Chondrocyte (in vitro differentiated cells): Measurements from ENCODE around the gene OTOF. TPM values are rescaled to one million over a fixed set of nuclear protein-coding genes. Genes with fewer than 3 reads are reported as not detected.

Source experiments
- DNase-seq: peaks from one replicate; pipeline ENCODE4 v3.0.0; 2021; ENCODE audit warnings: mixed read lengths, low spot score
- H3K27ac Mint-ChIP-seq: one replicate; pipeline ENCODE4 v1.8.0; 2021; ENCODE audit warnings: mild to moderate bottlenecking, moderate library complexity, mixed read lengths; ENCODE audit not compliant: unreplicated experiment
- H3K27me3 Mint-ChIP-seq: 2 replicates; pipeline ENCODE4 v1.8.0; 2021; ENCODE audit warnings: low read depth, mixed read lengths
- H3K36me3 Mint-ChIP-seq: 2 replicates; pipeline ENCODE4 v1.8.0; 2021; ENCODE audit warnings: low read depth, mixed read lengths
- H3K4me1 Mint-ChIP-seq: 2 replicates; pipeline ENCODE4 v1.8.0; 2021; ENCODE audit warnings: low read depth, mild to moderate bottlenecking, mixed read lengths
- H3K4me3 Mint-ChIP-seq: one replicate; pipeline ENCODE4 v1.8.0; 2021; ENCODE audit warnings: mild to moderate bottlenecking, moderate library complexity, mixed read lengths; ENCODE audit not compliant: unreplicated experiment
- H3K9me3 Mint-ChIP-seq: 2 replicates; pipeline ENCODE4 v1.8.0; 2021; ENCODE audit warnings: low read depth, mixed read lengths
- CTCF ChIP-seq: fragments of 200-600 bp; sonication (generic); IDR thresholded peaks from 2 replicates; pipeline ENCODE4 v1.5.0; 2021; ENCODE audit warnings: antibody characterized with exemption, mild to moderate bottlenecking, moderate library complexity
- total RNA-seq: library from RNA; stranded (reverse); gene quantifications from 3 replicates; pipeline ENCODE4 v1.2.1, GENCODE V29; 2021

The OTOF gene
- total RNA-seq, 1 donor from 2014 or later = not detected

GRCh38 chr2:26462511-26463243 is 15.2 kb downstream of the OTOF start:
- DNase-seq = no peak

GRCh38 chr2:26462100-26462499 is 15.8 kb downstream of the OTOF start:
- no peak overlapping the region for H3K4me3 Mint-ChIP-seq
- H3K27me3 Mint-ChIP-seq = peaks cover 2% of the 10 kb centered on the region
- H3K27ac Mint-ChIP-seq = no peak overlapping the region
- no peaks in the 10 kb centered on the region for H3K36me3 Mint-ChIP-seq
- no peak for TF ChIP-seq CTCF
- peak; percentile 77 for DNase-seq
- no peaks in the 10 kb centered on the region for H3K9me3 Mint-ChIP-seq
- peaks cover 5% of the 10 kb centered on the region for H3K4me1 Mint-ChIP-seq

More at GRCh38 chr2:26462511-26463243, 15.2 kb downstream of the OTOF start:
- TF ChIP-seq CTCF = peak; percentile 76
- no peak overlapping the region for H3K4me3 Mint-ChIP-seq
- no peaks in the 10 kb centered on the region for H3K9me3 Mint-ChIP-seq
- H3K4me1 Mint-ChIP-seq = peaks cover 5% of the 10 kb centered on the region
- peaks cover 2% of the 10 kb centered on the region for H3K27me3 Mint-ChIP-seq
- no peak overlapping the region for H3K27ac Mint-ChIP-seq
- no peaks in the 10 kb centered on the region for H3K36me3 Mint-ChIP-seq

- H3K4me1 Mint-ChIP-seq = peaks cover 5% of the 10 kb centered on the region
- no peak overlapping the region for H3K27ac Mint-ChIP-seq
- H3K27me3 Mint-ChIP-seq = peaks cover 2% of the 10 kb centered on the region
- H3K4me3 Mint-ChIP-seq = no peak overlapping the region
- TF ChIP-seq CTCF = no peak
- H3K36me3 Mint-ChIP-seq = no peaks in the 10 kb centered on the region
- no peaks in the 10 kb centered on the region for H3K9me3 Mint-ChIP-seq
- DNase-seq = peak; percentile 85
Measured at GRCh38 chr2:26461601-26462023, 16.3 kb downstream of the OTOF start.

- peaks cover 5% of the 10 kb centered on the region for H3K4me1 Mint-ChIP-seq
- H3K36me3 Mint-ChIP-seq = no peaks in the 10 kb centered on the region
- no peak overlapping the region for H3K4me3 Mint-ChIP-seq
- TF ChIP-seq CTCF = no peak
- peaks cover 2% of the 10 kb centered on the region for H3K27me3 Mint-ChIP-seq
- no peaks in the 10 kb centered on the region for H3K9me3 Mint-ChIP-seq
- DNase-seq = peak; percentile 77
- no peak overlapping the region for H3K27ac Mint-ChIP-seq
Measured at GRCh38 chr2:26460613-26461031, 17.3 kb downstream of the OTOF start.

GRCh38 chr2:26459991-26460612 is 17.8 kb downstream of the OTOF start:
- TF ChIP-seq CTCF = no peak
- Mint-ChIP-seq H3K4me3 (no peak overlapping the region), H3K4me1 (peaks cover 5% of the 10 kb centered on the region), H3K36me3 (no peaks in the 10 kb centered on the region), H3K9me3 (no peaks in the 10 kb centered on the region), H3K27ac (no peak overlapping the region), H3K27me3 (peaks cover 2% of the 10 kb centered on the region)
- no peak for DNase-seq
